22Rv1 (cell line): ENCODE results near the gene PSMB2.

Experiments used
- H3K27ac ChIP-seq: fragments of 450-650 bp; 2 replicates; pipeline ENCODE4 v1.5.1; 2017
- ZFX ChIP-seq: fragments of 450-650 bp; IDR thresholded peaks from 2 replicates; pipeline ENCODE4 v1.6.1; 2017; ENCODE audit warnings: antibody characterized with exemption, borderline replicate concordance
- TF ChIP-seq, protein P1 (sequence below): fragments of 450-650 bp; IDR thresholded peaks from 2 replicates; pipeline ENCODE4 v1.5.1; 2017; ENCODE audit warnings: mild to moderate bottlenecking

Gene PSMB2

DNA sequence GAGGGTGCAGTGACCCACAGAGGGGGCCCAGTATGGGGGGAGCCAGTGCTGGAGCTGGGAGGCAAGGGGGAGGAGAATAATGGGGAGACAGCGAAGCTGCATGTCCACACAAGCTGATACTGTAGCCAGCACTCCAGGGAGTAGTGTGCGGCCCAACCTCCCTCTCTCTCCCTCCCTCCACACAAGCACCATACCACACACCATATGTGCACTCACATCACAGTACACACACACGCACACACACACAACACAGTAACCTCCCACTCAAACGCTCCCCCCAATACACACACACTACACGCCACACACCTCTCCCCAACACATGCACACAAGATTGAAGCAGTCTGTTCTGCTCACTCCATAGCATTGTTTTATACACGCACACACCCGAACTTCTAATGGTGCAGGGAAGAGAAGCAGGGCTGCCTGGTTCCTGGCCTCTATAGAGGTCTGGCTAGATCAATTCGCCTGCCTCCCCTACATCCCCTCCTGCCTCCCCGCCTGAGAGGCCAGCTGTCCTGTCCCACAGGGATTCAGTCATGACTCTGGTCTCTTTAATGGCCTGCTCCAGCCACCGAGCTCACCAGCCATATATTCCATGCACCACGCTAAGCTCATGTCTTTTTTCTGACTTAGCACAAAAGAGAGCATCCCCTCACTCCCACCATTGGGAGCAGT lies 79.9 kb downstream of the PSMB2 start:
- TF ChIP-seq, protein P1, sequence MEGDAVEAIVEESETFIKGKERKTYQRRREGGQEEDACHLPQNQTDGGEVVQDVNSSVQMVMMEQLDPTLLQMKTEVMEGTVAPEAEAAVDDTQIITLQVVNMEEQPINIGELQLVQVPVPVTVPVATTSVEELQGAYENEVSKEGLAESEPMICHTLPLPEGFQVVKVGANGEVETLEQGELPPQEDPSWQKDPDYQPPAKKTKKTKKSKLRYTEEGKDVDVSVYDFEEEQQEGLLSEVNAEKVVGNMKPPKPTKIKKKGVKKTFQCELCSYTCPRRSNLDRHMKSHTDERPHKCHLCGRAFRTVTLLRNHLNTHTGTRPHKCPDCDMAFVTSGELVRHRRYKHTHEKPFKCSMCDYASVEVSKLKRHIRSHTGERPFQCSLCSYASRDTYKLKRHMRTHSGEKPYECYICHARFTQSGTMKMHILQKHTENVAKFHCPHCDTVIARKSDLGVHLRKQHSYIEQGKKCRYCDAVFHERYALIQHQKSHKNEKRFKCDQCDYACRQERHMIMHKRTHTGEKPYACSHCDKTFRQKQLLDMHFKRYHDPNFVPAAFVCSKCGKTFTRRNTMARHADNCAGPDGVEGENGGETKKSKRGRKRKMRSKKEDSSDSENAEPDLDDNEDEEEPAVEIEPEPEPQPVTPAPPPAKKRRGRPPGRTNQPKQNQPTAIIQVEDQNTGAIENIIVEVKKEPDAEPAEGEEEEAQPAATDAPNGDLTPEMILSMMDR, result no peak
- no peak for TF ChIP-seq ZFX
- 0 out of 2 replicates have a peak overlapping the region, but pooled peaks have one; percentile 20 for H3K27ac ChIP-seq

DNA sequence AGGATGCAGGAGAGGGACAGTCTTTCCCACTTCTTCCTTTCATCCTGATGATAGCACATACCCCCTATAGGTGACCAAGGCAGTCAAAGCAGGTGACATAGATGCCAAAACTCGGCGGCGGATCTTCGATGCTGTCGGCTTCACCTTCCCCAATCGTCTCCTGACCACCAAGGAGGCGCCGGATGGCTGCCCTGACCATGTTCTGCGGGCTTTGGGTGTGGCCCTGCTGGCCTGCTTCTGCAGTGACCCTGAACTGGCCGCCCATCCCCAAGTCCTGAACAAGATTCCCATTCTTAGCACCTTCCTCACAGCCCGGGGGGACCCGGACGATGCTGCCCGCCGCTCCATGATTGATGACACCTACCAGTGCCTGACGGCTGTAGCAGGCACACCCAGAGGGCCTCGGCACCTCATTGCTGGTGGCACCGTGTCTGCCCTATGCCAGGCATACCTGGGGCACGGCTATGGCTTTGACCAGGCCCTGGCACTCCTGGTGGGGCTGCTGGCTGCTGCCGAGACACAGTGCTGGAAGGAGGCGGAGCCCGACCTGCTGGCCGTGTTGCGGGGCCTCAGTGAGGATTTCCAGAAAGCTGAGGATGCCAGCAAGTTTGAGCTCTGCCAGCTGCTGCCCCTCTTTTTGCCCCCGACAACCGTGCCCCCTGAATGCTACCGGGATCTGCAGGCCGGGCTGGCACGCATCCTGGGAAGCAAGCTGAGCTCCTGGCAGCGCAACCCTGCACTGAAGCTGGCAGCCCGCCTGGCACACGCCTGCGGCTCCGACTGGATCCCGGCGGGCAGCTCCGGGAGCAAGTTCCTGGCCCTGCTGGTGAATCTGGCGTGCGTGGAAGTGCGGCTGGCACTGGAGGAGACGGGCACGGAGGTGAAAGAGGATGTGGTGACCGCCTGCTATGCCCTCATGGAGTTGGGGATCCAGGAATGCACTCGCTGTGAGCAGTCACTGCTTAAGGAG lies 80.8 kb downstream of the PSMB2 start:
- 0 out of 2 replicates have a peak overlapping the region, but pooled peaks have one; percentile 20 for H3K27ac ChIP-seq
- TF ChIP-seq, protein P1, result no peak
- TF ChIP-seq ZFX, result no peak

DNA sequence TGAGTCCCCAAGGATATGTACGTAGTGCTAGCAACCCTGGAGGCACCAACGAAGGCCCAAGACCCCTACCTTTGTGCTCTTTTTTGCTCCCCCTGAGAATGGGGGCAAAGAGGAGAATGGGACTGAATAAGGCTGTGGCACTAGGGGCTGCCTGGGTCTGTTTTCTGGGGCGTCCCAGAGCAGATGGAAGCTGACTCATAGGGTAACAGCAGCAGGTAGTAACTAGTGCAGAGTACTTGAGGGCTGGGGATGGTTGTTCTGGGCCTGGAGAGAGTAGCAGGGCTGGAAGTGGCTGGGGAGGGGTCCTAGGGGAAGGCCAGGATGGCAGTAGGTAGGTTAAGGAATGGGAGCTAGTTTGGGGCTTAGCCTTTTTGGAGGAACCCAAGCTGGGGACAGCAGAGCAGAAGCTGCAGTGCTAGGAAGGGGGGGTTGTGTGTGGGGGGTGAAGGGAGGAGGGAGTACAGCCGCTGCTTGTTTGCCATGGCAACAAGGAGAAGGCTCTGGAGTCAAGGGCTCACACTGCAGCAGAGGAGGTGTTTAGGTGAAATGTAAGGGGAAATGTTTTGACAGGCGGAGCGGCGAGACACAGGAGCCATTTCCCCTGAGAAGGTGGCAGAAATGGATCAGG lies 81.9 kb downstream of the PSMB2 start:
- TF ChIP-seq ZFX, result no peak
- TF ChIP-seq, protein P1, result no peak
- no peak overlapping the region for H3K27ac ChIP-seq

DNA sequence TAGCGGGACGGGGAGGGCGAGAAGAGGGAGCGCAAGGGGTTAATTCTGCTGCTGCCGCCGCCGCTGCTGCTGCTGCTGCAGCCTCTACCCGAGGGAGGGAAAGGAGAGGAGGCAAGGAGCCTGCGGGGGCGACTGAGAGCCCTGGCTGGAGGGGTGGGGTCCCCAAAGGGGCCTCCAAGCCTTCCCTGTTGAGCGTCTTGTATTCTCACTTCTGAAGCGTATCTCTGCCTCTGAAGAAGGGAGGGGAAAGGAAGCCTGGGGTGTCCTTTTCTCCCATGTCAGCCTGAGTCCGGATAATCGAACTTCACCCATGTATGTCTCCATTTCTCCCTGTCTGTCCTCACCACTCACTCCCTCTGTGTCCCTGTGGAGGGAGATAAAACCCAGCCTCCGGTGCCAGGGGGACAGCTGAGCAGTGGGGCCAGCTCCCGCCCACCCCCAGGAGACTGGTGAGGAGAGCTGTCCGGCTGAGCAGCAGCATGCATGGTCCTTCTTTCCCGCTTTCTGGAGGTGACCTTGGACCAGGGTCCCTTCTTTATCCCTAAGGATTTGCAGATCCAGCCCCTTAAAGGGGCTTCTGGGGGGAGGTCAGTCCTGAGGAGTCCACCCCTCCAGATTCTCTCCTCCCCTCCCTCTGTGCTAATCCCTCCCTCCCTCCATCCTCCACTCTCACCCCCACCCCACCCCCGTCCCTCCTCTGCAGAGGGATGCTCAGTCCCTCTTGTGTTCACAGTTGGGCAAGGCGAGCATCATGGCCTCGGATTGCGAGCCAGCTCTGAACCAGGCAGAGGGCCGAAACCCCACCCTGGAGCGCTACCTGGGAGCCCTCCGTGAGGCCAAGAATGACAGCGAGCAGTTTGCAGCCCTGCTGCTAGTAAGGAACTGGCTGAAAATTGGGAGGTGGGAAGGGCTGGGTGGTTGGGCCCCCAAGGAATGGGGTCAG lies 82.7 kb downstream of the PSMB2 start:
- H3K27ac ChIP-seq, result peak overlapping the region; percentile 90

DNA sequence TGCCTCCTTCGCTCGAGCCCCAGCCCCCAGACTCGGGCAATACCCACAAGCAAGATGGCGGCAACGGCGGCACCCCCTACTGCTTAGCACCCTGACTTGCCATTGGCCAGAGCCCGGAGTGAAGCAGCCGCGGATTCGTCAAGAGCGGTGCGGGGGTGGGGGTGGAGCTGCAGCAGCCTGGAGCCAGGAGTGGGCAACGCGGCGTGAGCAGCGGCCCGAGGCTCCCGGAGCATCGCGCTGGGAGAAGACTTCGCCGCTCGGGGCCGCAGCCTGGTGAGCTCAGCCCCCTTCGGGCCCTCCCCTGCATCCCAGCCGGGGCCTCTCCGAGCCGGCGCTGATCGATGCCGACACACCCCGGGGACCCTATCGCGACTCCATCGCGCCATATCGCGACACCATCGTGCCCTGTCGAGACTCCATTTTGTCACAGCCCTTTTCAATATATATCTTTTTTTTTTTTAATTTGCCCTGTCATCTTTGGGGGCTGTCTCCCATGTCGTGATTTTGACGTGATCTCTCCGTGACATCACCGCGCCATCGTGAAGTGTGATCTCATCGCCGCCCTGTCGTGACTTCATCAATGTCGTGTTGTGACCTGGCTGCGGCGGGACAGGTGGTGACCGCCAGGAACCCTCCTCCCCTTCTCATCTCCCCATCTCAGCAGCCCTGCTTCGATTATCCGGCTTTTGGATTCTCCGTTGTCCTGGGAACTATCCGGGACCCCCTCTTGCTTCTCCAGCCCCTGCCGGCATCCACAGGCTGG lies 83.5 kb downstream of the PSMB2 start, which contains the start of gene NCDN:
Gene NCDN, plus strand, starts transcription at position 189 of the 763 bp plus-strand sequence. Its CDS starts 392 bp downstream, at position 581.
- peak within 1 kb of the TSS; percentile 90 for H3K27ac ChIP-seq
- TF ChIP-seq, protein P1, result no peak
- TF ChIP-seq ZFX, result no peak

More for the DNA sequence above, 82.7 kb downstream of the PSMB2 start:
- no peak for TF ChIP-seq ZFX
- TF ChIP-seq, protein P1, result no peak
